AG09319 (cell line): ENCODE results near the gene NR5A2.

Experiments used
- DNase-seq: peaks from one replicate; pipeline ENCODE4 v3.0.0-alpha.2; 2010; ENCODE audit warnings: low read depth; ENCODE audit errors: extremely low read depth
- TF ChIP-seq, protein P1 (sequence below): IDR thresholded peaks from 2 replicates; pipeline ENCODE4 v1.5.1; 2011; ENCODE audit warnings: low read depth, mild to moderate bottlenecking, inconsistent platforms, low read length, moderate library complexity

Gene NR5A2

DNA sequence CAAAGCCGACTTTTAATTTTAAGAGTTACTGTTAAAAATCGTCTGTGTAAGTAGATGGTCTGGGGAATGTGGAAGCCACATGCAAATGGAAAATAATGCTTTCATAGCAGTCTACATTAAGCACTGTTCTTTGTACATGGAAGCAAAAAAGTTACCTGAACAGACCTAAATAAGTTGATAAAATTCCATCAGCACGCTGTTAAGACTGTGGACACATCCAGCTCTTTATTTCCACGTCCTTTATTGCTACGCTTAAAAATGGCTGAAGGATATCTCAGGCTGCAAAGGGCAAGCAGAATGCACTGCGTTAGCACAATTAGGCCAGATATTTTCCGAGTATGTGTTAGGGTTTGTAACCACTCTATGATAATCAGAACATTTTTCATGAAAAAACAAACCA, 22.3 kb downstream of the NR5A2 start:
- TF ChIP-seq, protein P1, sequence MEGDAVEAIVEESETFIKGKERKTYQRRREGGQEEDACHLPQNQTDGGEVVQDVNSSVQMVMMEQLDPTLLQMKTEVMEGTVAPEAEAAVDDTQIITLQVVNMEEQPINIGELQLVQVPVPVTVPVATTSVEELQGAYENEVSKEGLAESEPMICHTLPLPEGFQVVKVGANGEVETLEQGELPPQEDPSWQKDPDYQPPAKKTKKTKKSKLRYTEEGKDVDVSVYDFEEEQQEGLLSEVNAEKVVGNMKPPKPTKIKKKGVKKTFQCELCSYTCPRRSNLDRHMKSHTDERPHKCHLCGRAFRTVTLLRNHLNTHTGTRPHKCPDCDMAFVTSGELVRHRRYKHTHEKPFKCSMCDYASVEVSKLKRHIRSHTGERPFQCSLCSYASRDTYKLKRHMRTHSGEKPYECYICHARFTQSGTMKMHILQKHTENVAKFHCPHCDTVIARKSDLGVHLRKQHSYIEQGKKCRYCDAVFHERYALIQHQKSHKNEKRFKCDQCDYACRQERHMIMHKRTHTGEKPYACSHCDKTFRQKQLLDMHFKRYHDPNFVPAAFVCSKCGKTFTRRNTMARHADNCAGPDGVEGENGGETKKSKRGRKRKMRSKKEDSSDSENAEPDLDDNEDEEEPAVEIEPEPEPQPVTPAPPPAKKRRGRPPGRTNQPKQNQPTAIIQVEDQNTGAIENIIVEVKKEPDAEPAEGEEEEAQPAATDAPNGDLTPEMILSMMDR, result no peak
- DNase-seq, result no peak

DNA sequence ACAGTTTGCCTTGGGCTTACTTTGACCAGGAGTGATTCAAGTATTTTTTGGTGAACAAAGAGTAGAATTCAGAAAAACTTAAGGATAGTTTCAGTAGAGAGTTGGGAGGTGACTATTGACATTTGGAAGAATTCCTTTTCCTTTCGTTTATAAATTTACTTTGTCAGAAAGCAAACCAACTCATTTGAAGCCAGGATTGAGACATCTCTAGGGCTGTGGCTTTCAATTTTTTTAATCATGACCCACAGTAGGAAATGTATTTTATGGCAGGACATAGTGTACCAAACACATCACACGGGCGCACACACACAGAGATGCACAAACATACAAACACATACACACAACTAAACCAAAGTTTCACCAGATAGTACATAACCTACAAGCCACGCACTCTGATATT, 24.1 kb downstream of the NR5A2 start:
- DNase-seq, result no peak
- TF ChIP-seq, protein P1, result no peak

DNA sequence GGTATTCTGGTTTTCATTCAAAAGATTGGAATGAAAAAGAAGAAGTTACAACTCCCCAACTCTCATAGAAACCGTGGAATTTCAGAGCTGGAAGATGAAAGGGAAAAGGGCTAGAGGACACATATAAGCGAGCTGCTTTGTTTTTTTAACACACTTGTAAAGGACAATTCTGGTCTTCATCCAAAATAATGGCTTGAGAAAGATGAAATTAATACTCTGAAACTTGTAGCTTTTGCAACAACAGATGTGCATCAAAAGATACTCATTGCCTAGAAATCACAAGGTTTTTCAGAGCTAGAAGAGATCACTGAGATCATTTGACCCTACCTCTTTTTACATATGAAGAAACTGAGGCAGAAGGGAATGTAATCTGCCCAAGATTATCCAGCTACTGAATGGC, 25.6 kb downstream of the NR5A2 start:
- no peak for DNase-seq
- TF ChIP-seq, protein P1, result no peak

DNA sequence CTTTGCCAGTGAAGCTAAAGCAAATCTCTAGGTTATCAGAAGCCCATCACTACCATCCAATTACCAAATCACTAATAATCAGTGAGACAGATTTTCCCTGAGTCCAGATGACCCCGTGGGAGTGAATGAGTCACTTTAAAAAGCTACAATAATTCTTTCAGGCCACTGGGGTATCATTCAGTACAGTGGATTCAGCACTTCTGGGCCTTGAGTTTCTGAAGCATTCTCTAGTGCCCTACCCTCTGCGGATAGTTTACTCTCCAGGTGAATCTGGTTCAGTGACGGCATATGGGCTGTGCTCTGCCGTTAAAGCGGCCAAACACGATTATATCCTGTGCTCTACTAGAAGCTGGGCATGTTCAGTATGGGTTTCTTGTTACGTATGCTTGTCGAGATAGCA, 26.1 kb downstream of the NR5A2 start:
- no peak for DNase-seq
- TF ChIP-seq, protein P1, result no peak

DNA sequence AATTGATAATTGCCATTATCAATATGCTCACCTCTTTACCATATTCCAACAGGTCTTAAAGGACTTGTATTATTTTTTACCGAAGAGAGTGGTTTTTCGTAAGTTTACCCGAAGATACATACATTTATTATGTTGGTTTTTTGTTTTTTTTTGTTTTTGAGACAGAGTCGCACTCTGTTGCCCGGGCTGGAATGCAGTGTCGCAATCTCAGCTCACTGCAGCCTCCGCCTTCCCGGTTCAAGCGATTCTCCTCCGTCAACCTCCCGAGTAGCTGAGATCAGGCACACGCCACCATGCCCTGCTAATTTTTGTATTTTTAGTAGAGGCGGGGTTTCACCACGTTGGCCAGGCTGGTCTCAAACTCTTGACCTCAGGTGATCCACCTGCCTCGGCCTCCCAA, 30.8 kb downstream of the NR5A2 start:
- TF ChIP-seq, protein P1, result no peak
- DNase-seq, result no peak

DNA sequence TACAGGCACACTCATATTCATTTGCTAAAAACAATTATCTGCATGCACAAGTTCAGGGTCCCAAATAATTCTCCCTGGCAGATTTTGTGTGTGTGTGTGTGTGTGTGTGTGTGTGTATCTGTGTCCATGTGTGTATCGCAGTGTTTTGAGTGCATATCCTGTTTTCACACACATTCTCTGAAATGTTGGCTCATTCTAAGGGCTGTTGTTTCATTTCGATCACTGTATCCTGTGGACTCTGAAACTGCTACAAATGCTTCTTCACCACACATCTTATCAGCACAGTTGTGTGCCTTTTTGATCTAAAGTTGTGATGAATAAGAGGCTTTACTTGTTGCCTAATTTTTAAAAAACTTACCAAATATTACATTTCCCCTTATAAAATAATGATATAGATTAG, 34.6 kb downstream of the NR5A2 start:
- TF ChIP-seq, protein P1, result no peak

DNA sequence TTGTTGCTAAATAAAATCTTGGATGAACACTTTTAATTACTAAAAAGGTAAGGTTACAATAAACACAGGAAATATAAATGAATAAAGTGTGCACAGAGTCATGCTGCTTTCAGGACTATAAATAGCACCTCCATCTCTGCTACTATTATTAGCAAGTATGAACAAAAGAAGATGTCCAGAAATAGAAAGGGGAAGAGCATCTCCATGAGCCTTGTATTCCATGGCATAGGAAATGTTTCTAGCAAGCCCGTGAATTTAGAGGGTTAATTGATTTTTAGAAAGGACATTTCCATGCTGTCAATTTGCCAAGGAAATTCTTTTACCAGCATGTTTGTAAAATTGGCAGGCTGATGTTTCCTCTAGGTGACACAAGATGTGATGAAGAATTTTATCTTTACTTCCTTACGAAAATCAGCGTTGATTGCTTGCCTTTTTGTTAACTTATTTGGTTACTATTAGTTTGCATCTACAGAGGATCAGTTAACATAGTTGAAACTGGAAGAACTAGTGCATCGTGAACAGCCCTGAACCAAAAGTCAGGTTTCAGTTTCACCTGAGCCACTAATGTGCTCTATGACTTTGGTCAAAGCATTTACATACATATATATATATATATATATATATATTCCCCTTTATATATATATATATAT, 45.3 kb downstream of the NR5A2 start:
- no peak for DNase-seq
- TF ChIP-seq, protein P1, result no peak

More for the DNA sequence above, 34.6 kb downstream of the NR5A2 start:
- no peak for DNase-seq
